AG10803 (cell line): ENCODE measurements around the gene SLC35F3.

Experiments used
- DNase-seq: peaks from one replicate; pipeline ENCODE4 v3.0.0; 2010; ENCODE audit warnings: low read depth
- H3K4me3 ChIP-seq: 2 replicates; pipeline ENCODE4 v1.5.1; 2011; ENCODE audit warnings: mild to moderate bottlenecking, low read length, control low read depth
- TF ChIP-seq, protein P1 (sequence below): conservative IDR thresholded peaks from 2 replicates; pipeline ENCODE4 v1.5.1; 2011; ENCODE audit warnings: mild to moderate bottlenecking, low read length, control low read depth, inconsistent platforms

SLC35F3 gene

DNA sequence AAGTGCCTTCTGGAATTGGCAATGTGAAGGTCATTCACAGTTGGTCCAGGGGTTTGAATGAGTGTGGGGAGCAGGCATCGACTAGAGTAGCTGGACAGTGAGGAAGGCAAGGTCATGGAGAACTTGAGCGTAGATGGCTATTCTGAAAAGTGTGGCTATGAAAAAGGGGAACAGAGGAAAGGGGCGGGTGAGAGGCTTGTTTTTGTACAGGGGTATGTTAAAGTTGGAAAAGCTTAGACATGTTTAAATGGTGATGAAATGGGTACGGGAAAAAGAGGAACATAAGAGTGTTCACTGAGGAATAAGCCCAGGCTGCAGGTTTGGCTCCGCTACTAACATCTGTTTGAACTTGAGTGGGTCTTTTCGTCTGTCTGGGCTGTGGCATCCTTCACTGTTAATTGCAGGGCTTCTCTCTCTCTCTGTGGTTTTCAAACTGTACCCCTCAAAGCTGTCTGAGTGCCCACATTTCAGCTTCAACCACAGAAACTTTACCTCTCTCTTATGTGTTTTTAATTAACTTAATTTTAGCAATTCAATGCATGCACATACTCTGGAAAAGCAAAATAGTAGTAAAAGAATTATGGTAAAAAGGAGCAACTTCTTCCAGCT is 398.0 kb downstream of the SLC35F3 start:
- TF ChIP-seq, protein P1, sequence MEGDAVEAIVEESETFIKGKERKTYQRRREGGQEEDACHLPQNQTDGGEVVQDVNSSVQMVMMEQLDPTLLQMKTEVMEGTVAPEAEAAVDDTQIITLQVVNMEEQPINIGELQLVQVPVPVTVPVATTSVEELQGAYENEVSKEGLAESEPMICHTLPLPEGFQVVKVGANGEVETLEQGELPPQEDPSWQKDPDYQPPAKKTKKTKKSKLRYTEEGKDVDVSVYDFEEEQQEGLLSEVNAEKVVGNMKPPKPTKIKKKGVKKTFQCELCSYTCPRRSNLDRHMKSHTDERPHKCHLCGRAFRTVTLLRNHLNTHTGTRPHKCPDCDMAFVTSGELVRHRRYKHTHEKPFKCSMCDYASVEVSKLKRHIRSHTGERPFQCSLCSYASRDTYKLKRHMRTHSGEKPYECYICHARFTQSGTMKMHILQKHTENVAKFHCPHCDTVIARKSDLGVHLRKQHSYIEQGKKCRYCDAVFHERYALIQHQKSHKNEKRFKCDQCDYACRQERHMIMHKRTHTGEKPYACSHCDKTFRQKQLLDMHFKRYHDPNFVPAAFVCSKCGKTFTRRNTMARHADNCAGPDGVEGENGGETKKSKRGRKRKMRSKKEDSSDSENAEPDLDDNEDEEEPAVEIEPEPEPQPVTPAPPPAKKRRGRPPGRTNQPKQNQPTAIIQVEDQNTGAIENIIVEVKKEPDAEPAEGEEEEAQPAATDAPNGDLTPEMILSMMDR = no peak
- DNase-seq = no peak

DNA sequence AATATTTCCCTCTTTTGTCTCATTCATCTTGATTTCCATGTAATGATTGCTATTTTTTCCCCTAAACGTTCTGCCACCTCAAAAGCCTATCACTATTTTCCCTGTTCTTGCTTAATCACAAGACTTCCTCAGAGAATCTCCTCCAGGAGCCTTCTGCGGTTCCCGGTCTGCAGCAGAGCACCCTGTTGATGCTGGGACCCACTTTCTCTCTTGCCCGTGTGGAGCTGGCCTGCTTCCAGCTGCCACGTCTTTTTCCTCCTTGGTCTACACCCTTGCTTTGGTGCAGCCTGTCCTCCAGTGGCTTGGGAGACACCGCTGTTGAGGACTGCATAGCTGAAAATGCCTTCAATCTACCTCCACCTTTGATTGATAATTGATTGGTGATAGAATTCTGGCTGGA is 398.8 kb downstream of the SLC35F3 start:
- TF ChIP-seq, protein P1 = no peak
- DNase-seq = no peak
- H3K4me3 ChIP-seq = no peak overlapping the region

More for the DNA sequence above, 398.0 kb downstream of the SLC35F3 start:
- no peak overlapping the region for H3K4me3 ChIP-seq

GRCh38 chr1:234307726-234308125 is 403.2 kb downstream of the SLC35F3 start:
- H3K4me3 ChIP-seq = no peak overlapping the region
- TF ChIP-seq, protein P1 = no peak
- no peak for DNase-seq

DNA sequence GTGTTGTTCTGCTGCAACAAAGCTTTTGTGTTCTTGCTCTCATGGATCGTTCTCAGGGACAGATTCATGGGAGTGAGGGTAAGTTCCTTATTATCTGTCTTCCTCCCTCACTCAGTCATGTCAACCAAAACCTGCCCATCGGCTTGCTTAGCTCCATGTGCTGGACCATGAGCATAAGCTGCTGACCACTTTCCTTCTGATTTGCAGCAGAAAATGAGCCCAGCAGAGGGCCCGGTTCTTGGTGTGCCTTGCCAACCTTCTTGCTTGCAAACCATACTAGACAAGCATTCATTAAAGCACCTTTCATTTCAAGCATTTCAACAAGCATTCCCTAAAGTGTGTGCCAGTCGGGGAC is 404.7 kb downstream of the SLC35F3 start:
- DNase-seq = no peak
- TF ChIP-seq, protein P1 = no peak
- H3K4me3 ChIP-seq = no peak overlapping the region

- no peak overlapping the region for H3K4me3 ChIP-seq
- peak; percentile 45 for DNase-seq
- TF ChIP-seq, protein P1 = peak; percentile 97
Measured at GRCh38 chr1:234309598-234310459, 405.4 kb downstream of the SLC35F3 start.

GRCh38 chr1:234310460-234310817 is 406.0 kb downstream of the SLC35F3 start:
- TF ChIP-seq, protein P1 = no peak
- no peak overlapping the region for H3K4me3 ChIP-seq
- DNase-seq = no peak

- no peak overlapping the region for H3K4me3 ChIP-seq
- DNase-seq = no peak
- TF ChIP-seq, protein P1 = no peak
Measured at GRCh38 chr1:234311414-234311813, 406.9 kb downstream of the SLC35F3 start.
